ENCODE data around the gene FLOT2. TPM values are rescaled to one million over a fixed set of nuclear protein-coding genes. Genes with fewer than 3 reads are reported as not detected.

FLOT2 gene
- total and polyA plus RNA-seq, 7 donors: 30.4 to 81.1 (median 40.8) TPM

DNA sequence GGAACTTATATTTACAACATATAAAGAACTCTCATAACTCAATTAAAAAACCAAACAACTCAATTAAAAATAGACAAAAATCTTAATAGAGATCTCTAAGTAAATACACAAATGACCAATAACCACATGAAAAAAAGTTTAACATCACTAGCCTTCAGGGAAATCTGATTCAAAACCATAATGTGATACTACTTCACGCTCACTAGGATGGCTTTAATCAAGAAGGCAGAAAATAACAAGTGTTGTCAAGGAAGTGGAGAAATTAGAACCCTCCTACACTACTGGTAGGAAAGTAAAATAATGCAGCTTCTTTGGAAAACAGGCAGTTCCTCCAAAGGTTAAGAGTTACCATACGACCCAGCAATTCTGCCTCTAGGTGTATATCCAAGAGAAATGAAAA, 45.4 kb upstream of the FLOT2 start:
- TF ChIP-seq, protein P1, sequence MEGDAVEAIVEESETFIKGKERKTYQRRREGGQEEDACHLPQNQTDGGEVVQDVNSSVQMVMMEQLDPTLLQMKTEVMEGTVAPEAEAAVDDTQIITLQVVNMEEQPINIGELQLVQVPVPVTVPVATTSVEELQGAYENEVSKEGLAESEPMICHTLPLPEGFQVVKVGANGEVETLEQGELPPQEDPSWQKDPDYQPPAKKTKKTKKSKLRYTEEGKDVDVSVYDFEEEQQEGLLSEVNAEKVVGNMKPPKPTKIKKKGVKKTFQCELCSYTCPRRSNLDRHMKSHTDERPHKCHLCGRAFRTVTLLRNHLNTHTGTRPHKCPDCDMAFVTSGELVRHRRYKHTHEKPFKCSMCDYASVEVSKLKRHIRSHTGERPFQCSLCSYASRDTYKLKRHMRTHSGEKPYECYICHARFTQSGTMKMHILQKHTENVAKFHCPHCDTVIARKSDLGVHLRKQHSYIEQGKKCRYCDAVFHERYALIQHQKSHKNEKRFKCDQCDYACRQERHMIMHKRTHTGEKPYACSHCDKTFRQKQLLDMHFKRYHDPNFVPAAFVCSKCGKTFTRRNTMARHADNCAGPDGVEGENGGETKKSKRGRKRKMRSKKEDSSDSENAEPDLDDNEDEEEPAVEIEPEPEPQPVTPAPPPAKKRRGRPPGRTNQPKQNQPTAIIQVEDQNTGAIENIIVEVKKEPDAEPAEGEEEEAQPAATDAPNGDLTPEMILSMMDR (IDR thresholded peaks at IDR 0.05): no peak
- Histone ChIP-seq H3K36me3 (ENCODE audit: insufficient read depth in 1 of 2, low read depth in 1 of 2) (peaks cover 0 to 4% of the 10 kb centered on the region in 2 donors), H3K27me3 (ENCODE audit: insufficient read depth in 3 of 3, low read length in 2 of 3) (no peaks in the 10 kb centered on the region), H3K27ac (peak overlapping the region; percentile 80), H3K9me3 (no peaks in the 10 kb centered on the region), H3K4me1 (peaks cover 98% of the 10 kb centered on the region), H3K4me3 (no peak overlapping the region)
- DNase-seq (no peak), ATAC-seq (no peak)
- WGBS, 3 donors: 90 to 92% (median 92%) methylated on average over 2 of the region's 2 CpGs
- intact Hi-C loops (cut with DNase I): no loop called here

DNA sequence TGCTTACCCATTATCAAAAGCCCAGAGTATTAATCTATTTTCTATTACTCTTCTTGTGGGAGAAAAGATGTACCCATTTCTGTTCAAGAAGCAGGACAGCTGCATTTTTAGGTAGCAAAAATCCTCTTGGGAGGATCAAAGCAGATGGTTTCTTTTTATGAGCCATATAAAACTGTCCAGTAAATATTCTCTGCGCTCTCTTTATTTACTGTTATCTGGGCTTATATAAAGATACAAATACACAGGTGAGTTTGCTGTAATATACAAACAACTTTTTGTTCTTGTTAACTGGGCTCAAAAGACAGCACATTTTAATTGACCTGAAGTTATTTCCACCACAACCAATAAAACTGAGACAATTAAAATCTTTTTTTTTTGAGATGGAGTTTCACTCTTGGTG, 43.7 kb upstream of the FLOT2 start:
- WGBS, 3 donors: 78 to 91% (median 83%) methylated on average over 1 of the region's 1 CpG
- DNase-seq (no peak), ATAC-seq (no peak)
- TF ChIP-seq, protein P1 (IDR thresholded peaks at IDR 0.05): no peak
- Histone ChIP-seq H3K27me3 (ENCODE audit: insufficient read depth in 3 of 3, low read length in 2 of 3) (no peaks in the 10 kb centered on the region), H3K27ac (peak overlapping the region; percentile 80), H3K36me3 (ENCODE audit: insufficient read depth in 1 of 2, low read depth in 1 of 2) (peaks cover 0 to 4% of the 10 kb centered on the region in 2 donors), H3K4me3 (no peak overlapping the region), H3K4me1 (peaks cover 98% of the 10 kb centered on the region), H3K9me3 (no peaks in the 10 kb centered on the region)
- intact Hi-C loops (cut with DNase I): no loop called here

DNA sequence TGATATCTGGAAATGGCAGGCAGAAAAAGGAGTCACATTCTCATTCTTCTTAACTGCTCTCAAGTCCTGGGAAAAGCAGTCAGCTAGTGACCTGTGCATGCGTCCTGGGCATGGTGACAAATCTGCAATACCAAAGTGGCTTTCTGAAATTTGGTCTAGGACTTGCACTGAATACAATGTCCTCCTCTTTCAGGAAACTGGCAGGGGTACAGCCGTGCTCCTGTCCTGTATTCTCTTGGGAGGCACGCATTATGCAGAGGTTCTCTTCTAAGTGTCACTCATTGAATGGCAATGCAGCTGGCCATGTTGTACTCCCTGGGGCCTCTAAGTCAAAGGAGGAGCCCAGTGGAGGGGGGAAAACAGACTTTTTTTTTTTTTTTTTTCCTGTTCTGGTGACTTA, 43.1 kb upstream of the FLOT2 start:
- WGBS, 3 donors: 6 to 10% (median 6%) methylated on average over 3 of the region's 3 CpGs
- Histone ChIP-seq H3K4me1 (peaks cover 98% of the 10 kb centered on the region), H3K9me3 (no peaks in the 10 kb centered on the region), H3K27ac (peak overlapping the region; percentile 80), H3K4me3 (no peak overlapping the region), H3K36me3 (ENCODE audit: insufficient read depth in 1 of 2, low read depth in 1 of 2) (peaks cover 0 to 4% of the 10 kb centered on the region in 2 donors), H3K27me3 (ENCODE audit: insufficient read depth in 3 of 3, low read length in 2 of 3) (no peaks in the 10 kb centered on the region)
- DNase-seq (peak; percentile 39 to 80), ATAC-seq (peak; percentile 60 to 84 (median 78))
- intact Hi-C loops (cut with DNase I): no loop called here
- TF ChIP-seq, protein P1 (IDR thresholded peaks at IDR 0.05): no peak

DNA sequence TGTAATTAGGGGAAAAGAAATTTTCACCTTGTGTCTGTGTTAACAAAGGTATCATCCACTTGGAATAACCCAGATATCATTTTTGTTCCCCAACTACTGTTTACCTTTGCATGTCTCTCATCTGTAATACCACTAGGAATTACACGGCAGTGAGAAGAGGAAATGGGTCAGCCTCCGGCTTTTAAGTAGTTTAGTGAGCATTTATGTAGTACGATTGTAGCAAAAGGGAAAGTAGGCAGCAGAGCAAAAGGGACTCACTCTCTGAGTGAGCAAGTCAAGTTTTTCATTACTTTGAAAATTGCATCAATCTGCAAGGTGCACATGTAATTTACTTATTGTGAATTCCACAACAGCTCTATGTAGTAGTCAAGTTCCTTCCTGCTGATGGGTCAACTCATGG, 42.6 kb upstream of the FLOT2 start:
- DNase-seq: no peak
- Histone ChIP-seq H3K9me3 (no peaks in the 10 kb centered on the region), H3K27ac (peak overlapping the region; percentile 80), H3K4me3 (no peak overlapping the region), H3K36me3 (ENCODE audit: insufficient read depth in 1 of 2, low read depth in 1 of 2) (peaks cover 0 to 4% of the 10 kb centered on the region in 2 donors), H3K4me1 (peaks cover 98% of the 10 kb centered on the region), H3K27me3 (ENCODE audit: insufficient read depth in 3 of 3, low read length in 2 of 3) (no peaks in the 10 kb centered on the region)
- WGBS, 3 donors: 40 to 55% (median 40%) methylated on average over 3 of the region's 3 CpGs
- ATAC-seq: no peak
- intact Hi-C loops (cut with DNase I): no loop called here
- TF ChIP-seq, protein P1 (IDR thresholded peaks at IDR 0.05): no peak

DNA sequence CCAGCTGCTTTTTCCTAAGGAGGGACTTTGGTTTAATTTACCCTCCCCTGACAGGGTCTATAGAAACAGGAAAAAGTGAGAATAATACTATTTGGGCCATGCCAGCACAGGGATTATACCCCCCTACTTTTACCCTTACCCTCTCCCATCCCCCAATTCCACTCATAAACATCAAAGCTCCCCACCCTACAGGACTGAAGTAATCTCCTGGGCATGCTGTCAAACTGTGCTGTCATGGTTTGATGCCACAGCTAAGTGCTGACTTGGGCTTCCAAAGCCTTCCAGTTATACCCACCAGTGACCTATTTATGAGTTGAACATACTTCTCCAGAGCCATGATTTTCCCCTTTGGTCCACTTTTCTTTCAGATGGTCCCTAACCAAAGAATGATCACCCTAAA, 41.0 kb upstream of the FLOT2 start:
- H3K36me3 ChIP-seq (ENCODE audit: insufficient read depth in 1 of 2, low read depth in 1 of 2): peaks cover 0 to 4% of the 10 kb centered on the region in 2 donors
- TF ChIP-seq, protein P1 (IDR thresholded peaks at IDR 0.05): no peak
- intact Hi-C loops (cut with DNase I): no loop called here
- H3K4me1 ChIP-seq: peaks cover 89% of the 10 kb centered on the region
- DNase-seq (peak in 1 of 2 donors; percentile 29), ATAC-seq (peak; percentile 81 to 86 (median 82))
- H3K9me3 ChIP-seq: no peaks in the 10 kb centered on the region
- H3K4me3 ChIP-seq: no peak overlapping the region
- H3K27me3 ChIP-seq (ENCODE audit: insufficient read depth in 3 of 3, low read length in 2 of 3): no peaks in the 10 kb centered on the region
- H3K27ac ChIP-seq: peak overlapping the region; percentile 80

Measured in psoas muscle (tissue), 8 donors.